Heart right ventricle (tissue), 16 donors: ENCODE data around the gene TPSD1. TPM values are rescaled to one million over a fixed set of nuclear protein-coding genes. Genes with fewer than 3 reads are reported as not detected.
"Not testable (repeated sequence)": the region's sequence is repeated elsewhere in the genome, so short reads cannot be mapped to it uniquely, and the experiment has no call there.

ENCODE experiments used
- ATAC-seq, 8 donors: fragments of 200-7000 bp; cut with Tn5 transposase; one replicate each; pipeline ENCODE4 v1.9.1; 2020; ENCODE audit warnings: mild to moderate bottlenecking in 8 of 8, moderate library complexity in 8 of 8, moderate number of reproducible peaks in 1 of 8
- DNase-seq, 2 donors: peaks; one replicate each; pipeline ENCODE4 v3.0.0-alpha.2; 2020
- H3K27ac ChIP-seq, 10 donors: fragments of 200-600 bp; sonication (generic) in 2 of 10; one replicate each; pipeline versions ENCODE4 v1.5.0 to v1.8.0; 2020 to 2022; ENCODE audit warnings: mild to moderate bottlenecking in 3 of 10
- H3K27me3 ChIP-seq, 7 donors: fragments of 200-600 bp; one replicate each; pipeline ENCODE4 v1.8.0; 2021 to 2022; ENCODE audit warnings: mild to moderate bottlenecking in 2 of 7
- H3K36me3 ChIP-seq, 9 donors: fragments of 200-600 bp; sonication (generic) in 1 of 9; one replicate each; pipeline versions ENCODE4 v1.5.0 to v1.8.0; 2020 to 2022; ENCODE audit warnings: mild to moderate bottlenecking in 2 of 9
- H3K4me1 ChIP-seq, 9 donors: fragments of 200-600 bp; sonication (generic) in 1 of 9; one replicate each; pipeline versions ENCODE4 v1.5.0 to v1.8.0; 2020 to 2022; ENCODE audit warnings: mild to moderate bottlenecking in 4 of 9
- H3K4me3 ChIP-seq, 10 donors: fragments of 200-600 bp; sonication (generic) in 2 of 10; one replicate each; pipeline versions ENCODE4 v1.5.0 to v1.8.0; 2020 to 2022; ENCODE audit warnings: mild to moderate bottlenecking in 7 of 10, moderate library complexity in 2 of 10
- H3K9me3 ChIP-seq, 11 donors: fragments of 200-600 bp in 10 of 11; sonication (generic) in 2 of 11; one replicate each; pipeline versions ENCODE4 v1.5.0 to v1.8.0; 2013 to 2022; ENCODE audit warnings: mild to moderate bottlenecking in 2 of 11, control low read depth in 1 of 11, moderate library complexity in 1 of 11
- CTCF ChIP-seq, 9 donors: fragments of 200-600 bp; sonication (generic) in 2 of 9; IDR thresholded peaks; one replicate each; pipeline versions ENCODE4 v1.5.0 to v1.8.0; 2021 to 2022; ENCODE audit warnings: antibody characterized with exemption in 9 of 9, mild to moderate bottlenecking in 5 of 9, moderate library complexity in 1 of 9
- WGBS, 2 donors: extraction: QIAGEN DNeasy Blood & Tissue Kit; methylation state at CpG; one replicate each; pipeline ENCODE4 v1.1.7; 2013; ENCODE audit warnings: inconsistent platforms in 1 of 2; 5-methylcytosine and 5-hydroxymethylcytosine counted together
- intact Hi-C, 10 donors: fragments of 100-400 bp; cut with DNase I; formaldehyde crosslinking; loops; one replicate each; pipeline versions ENCODE4 v1.11.1 to v1.14.2; 2022
- polyA plus RNA-seq, 2 donors: library from polyadenylated mRNA; stranded (reverse); fragments of 200-250 nt; gene quantifications; one replicate each; pipeline ENCODE4 v1.2.3, GENCODE V29; 2013
- total RNA-seq, 10 donors: library from RNA; stranded (reverse); fragmentation: NEBNext Ultra II Directional in 3 of 10; extraction: Animal tissue kit (Norgen Biotek cat#: 25700) in 3 of 10; gene quantifications; one replicate each; pipeline versions ENCODE4 v1.2.1 to v1.2.4, GENCODE V29; 2021 to 2023
- donor health status: Arrhythmogenic right ventricular cardiomyopathy.
- donor health status: ischemic (EF 13 %, LVEDD 7.1; RV severe dilation, severe dysfunction).
- donor health status: healthy with polysubstance abuse.
- donor health status: DM: no; HTN: yes; CAD: no.
- donor health status: DM: no; HTN: no; CAD: no.
- donor health status: ischemic (EF 25% LVEDD 6.9; RV normal size, moderate dysfunction).
- donor health status: ischemic (EF 25% LVEDD 5.7; RV mildly dilated, moderate dysfunction).
- donor health status: healthy.
- donor health status: DM: yes; HTN: yes; CAD: no.
- donor health status: Ischemic cardiomyopathy.
- donor health status: ischemic (EF 35%, LVEDD 5.7; RV mildly dilated, moderate dysfunction).
- donor health status: nonischemic (EF 11% LVEDD 7.7; RV severe dilation, severe dysfunction).
- donor health status: DM: yes; HTN: yes; CAD: no.
- donor health status: PGD.
- donor health status: ischemic (EF 29% LVEDD 5.4; RV normal size, mild dysfunction).
- donor health status: nonischemic (EF 23%, LVEDD 6.1; RV moderate dilation, normal function).

The TPSD1 gene
- total and polyA plus RNA-seq, 12 donors: 0.12 to 0.51 (median 0.33) TPM; not detected in 7

GRCh38 chr16:1265090-1265630 lies 9.3 kb downstream of the TPSD1 start:
- WGBS, 2 donors: 81 to 86% methylated on average over 13 of the region's 13 CpGs
- TF ChIP-seq CTCF (IDR thresholded peaks at IDR 0.05): no peak
- ATAC-seq (no peak), DNase-seq (no peak)
- Histone ChIP-seq H3K4me3 (no peak overlapping the region), H3K9me3 (no peaks in the 10 kb centered on the region), H3K4me1 (no peaks in the 10 kb centered on the region), H3K36me3 (no peaks in the 10 kb centered on the region), H3K27ac (no peak overlapping the region), H3K27me3 (peaks cover 7 to 46% (median 29%) of the 10 kb centered on the region in 7 donors)
- intact Hi-C loops: no loop called here

DNA sequence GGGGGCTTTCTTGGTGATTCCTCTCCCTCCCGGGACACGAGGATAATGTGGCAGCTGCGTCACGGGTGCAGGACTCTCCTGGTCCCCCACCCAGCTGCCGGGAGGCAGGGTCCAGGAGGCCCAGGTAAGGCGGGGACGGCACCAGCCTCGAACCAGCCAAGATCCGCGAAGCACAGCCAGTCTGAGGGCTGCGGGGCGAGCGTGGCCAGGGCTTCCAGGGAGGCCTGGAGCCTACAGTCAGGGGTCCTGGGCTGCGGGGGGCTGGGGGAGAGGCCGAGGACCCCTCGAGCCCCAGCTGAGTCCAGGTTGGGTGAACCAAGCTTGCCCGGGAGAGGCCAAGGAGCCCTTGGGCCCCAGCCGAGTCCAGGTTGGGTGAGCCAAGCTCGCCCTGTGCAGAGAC lies 10.0 kb downstream of the TPSD1 start:
- H3K36me3 ChIP-seq: no peaks in the 10 kb centered on the region
- no peak overlapping the region for H3K27ac ChIP-seq
- TF ChIP-seq CTCF (IDR thresholded peaks at IDR 0.05): no peak
- ATAC-seq (no peak), DNase-seq (no peak)
- no peaks in the 10 kb centered on the region for H3K4me1 ChIP-seq
- H3K27me3 ChIP-seq: peaks cover 4 to 42% (median 25%) of the 10 kb centered on the region in 7 donors
- 90 to 91% methylated on average over 19 of the region's 19 CpGs for WGBS, 2 donors
- no peaks in the 10 kb centered on the region for H3K9me3 ChIP-seq
- intact Hi-C loops: no loop called here
- no peak overlapping the region for H3K4me3 ChIP-seq

- H3K36me3 ChIP-seq, intact Hi-C loops, H3K9me3 ChIP-seq, ATAC-seq, H3K4me1 ChIP-seq, H3K27ac ChIP-seq, DNase-seq, H3K4me3 ChIP-seq: not testable (repeated sequence)
- 93 to 96% methylated on average over 7 of the region's 7 CpGs for WGBS, 2 donors
- peaks cover 0 to 14% (median 0%) of the 10 kb centered on the region in 7 donors for H3K27me3 ChIP-seq
Measured at GRCh38 chr16:1269418-1269817, 13.5 kb downstream of the TPSD1 start.

DNA sequence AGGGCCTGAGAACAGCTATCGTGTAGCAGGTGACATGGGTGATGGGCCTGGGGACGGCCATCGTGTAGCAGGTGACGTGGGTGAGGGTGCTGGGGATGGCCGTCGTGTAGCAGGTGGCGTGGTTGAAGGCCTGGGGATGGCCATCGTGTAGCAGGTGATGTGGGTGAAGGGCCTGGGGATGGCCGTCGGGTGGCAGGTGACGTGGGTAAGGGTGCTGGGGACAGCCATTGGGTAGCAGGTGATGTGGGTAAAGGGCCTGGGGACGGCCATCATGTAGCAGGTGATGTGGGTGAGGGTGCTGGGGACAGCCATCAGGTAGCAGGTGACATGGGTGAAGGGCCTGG lies 15.5 kb downstream of the TPSD1 start:
- no peak for TF ChIP-seq CTCF (IDR thresholded peaks at IDR 0.05)
- peaks cover 0 to 7% (median 3%) of the 10 kb centered on the region in 9 donors for H3K4me1 ChIP-seq
- DNase-seq (no peak), ATAC-seq (no peak)
- H3K9me3 ChIP-seq: no peaks in the 10 kb centered on the region
- 74 to 78% methylated on average over 12 of the region's 12 CpGs for WGBS, 2 donors
- H3K27me3 ChIP-seq: peaks cover 0 to 19% (median 7%) of the 10 kb centered on the region in 7 donors
- no peaks in the 10 kb centered on the region for H3K36me3 ChIP-seq
- intact Hi-C loops: no loop called here
- H3K27ac ChIP-seq: no peak overlapping the region
- no peak overlapping the region for H3K4me3 ChIP-seq

DNA sequence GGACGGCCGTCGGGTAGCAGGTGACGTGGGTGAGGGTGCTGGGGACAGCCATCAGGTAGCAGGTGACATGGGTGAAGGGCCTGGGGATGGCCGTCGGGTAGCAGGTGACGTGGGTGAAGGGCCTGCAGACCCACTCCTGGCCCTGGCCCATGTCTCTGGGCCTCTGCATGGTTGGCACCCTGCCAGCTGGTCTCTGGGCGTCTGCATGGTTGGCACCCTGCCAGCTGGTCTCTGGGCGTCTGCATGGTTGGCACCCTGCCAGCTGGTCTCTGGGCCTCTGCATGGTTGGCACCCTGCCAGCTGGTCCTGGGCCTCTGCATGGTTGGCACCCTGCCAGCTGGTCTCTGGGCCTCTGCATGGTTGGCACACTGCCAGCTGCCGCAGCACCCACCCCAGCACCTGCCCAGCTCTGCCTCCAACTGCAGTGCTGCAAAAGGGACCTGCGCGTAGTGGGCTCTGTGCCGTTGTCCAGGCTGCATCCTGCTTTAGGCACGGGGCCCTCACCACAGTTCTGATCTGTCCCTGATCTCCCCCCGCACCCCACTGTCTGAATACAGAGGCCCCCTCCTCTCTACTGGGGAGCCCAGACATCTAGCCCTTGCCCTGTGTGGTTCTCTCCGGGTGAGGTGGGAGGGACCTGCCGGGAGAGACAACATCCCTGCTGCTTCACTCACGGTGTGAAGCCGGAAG lies 16.0 kb downstream of the TPSD1 start:
- H3K4me1 ChIP-seq, H3K27ac ChIP-seq, H3K4me3 ChIP-seq, H3K9me3 ChIP-seq, H3K36me3 ChIP-seq, intact Hi-C loops: not testable (repeated sequence)
- DNase-seq (peak; percentile 13 to 45), ATAC-seq (peak in 6 of 8 donors; percentile 19 to 75 (median 62))
- WGBS, 2 donors: 14 to 15% methylated on average over 19 of the region's 19 CpGs
- H3K27me3 ChIP-seq: peaks cover 0 to 23% (median 11%) of the 10 kb centered on the region in 7 donors
